ENCODE results near the gene KLB. TPM values are rescaled to one million over a fixed set of nuclear protein-coding genes. Genes with fewer than 3 reads are reported as not detected.

The KLB gene
- 0.15 TPM in 1 of 2 replicates, not detected in the other for total RNA-seq

DNA sequence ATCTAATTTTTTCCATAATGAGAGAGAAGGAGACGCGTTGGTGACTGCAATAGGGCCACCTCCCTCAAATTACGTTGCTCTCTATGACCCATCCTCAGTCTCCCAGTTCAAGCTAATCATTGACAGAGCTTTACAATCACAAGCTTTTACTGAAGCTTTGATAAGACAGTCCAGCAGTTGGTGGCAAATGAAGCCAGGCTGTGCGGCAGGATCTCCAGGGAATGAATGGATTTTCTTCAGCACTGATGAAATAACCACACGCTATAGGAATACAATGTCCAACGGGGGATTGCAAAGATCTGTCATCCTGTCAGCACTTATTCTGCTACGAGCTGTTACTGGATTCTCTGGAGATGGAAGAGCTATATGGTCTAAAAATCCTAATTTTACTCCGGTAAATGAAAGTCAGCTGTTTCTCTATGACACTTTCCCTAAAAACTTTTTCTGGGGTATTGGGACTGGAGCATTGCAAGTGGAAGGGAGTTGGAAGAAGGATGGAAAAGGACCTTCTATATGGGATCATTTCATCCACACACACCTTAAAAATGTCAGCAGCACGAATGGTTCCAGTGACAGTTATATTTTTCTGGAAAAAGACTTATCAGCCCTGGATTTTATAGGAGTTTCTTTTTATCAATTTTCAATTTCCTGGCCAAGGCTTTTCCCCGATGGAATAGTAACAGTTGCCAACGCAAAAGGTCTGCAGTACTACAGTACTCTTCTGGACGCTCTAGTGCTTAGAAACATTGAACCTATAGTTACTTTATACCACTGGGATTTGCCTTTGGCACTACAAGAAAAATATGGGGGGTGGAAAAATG is at the start of gene KLB:
Gene KLB (plus strand): TSS at position 168 of the 821 bp plus-strand sequence. CDS start 20 bp downstream, at position 188.

DNA sequence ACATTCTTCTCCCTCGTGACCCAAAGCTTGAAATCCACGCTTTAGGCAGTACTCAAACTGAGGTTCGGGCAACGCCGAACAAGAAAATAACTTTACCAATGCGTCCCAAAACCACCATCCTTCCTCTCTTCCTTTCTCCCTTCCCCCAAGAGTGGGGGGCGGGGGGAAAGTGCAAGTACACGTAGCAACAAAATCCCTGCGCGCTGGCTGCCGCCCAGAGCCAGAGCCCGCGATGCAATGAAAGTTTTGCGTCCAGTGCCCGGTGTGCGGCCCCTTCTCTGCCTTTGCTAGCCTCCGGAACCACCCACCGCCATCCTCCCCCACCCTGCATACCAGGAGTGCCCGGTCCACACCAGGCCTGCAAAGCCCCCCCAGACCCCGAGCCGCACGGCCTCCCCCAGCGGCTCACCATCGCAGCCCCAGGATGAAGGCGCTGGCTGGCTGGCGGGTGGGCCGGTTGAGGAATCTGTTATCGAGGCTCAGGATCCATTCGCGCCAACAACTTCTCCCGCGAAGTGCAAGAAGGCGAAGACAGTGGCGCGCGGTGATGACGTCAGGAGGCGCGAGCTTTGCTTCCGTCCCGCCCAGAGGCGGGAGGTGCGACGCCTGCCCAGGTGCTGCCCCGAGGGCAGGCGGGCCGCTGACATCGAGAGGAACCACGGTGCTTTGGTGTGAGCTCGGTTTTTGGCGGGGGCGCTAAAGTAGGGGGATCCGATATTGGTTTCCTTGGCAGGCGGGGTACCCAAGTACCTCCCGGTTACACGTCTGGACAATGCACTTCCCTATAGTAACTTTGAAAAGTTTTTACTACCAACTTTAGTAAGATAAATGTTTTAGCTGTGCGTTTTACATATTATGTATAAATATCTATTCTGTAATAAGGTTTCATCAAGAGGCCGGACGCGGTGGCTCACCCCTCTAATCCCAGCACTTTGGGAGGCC is 40.6 kb upstream of the KLB start, which contains the start of gene RFC1:
Gene RFC1 (minus strand): TSS at position 533 of the 942 bp plus-strand sequence. CDS start 121 bp downstream, at position 412.

DNA sequence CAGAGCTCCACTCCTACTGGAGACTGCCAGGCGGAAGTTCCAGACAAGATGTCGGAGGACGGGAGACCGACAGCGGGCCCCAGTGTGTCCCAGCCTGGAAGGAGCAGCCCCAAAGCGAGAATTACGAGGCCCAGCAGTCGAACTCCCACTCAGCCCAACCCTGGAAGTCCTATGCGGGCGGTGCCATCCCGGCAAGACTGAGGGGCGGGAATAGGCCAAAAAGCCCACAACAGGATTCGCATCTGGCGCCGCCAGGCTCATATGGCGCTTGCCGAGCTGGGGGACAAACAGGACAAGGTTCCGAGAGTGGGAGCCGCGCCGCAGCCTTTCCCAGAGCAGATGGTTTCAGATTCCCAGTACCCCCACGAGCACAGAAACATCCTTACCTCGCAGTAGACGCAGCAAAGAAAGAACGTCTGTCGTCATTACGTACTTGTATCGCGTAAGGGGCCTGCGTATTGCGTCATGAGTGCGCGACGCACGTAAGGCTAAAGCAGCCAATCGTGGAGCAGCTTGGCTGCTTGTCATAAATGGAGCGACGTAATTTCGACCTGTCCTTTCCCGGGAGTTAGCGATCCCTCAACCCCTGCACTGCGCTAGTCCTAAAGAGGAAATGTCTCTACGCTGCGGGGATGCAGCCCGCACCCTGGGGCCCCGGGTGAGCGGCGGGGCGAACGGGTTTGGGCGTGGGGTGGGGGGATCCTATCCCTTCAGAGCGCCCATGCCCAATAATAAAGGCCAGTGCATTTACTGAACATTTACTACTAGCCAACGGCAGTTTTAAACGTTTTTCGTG is 52.0 kb downstream of the KLB start, which contains the start of the genes LIAS and RPL9:
Gene LIAS (plus strand): TSS at position 552 of the 796 bp plus-strand sequence. CDS start 62 bp downstream, at position 614.
Gene RPL9 (minus strand): TSS at position 418 of the 796 bp plus-strand sequence. CDS start 483 bp downstream, outside the sequence.

Other genes starting within 250 kb of the KLB start
- gene WDR19, start 224.4 kb upstream of the KLB start, total RNA-seq, result 34.4 and 42.6 TPM in 2 replicates
- 35.7 and 65.9 TPM in 2 replicates for gene RFC1, start 40.6 kb upstream of the KLB start, total RNA-seq
- 1,206 and 2,851 TPM in 2 replicates for gene RPL9, start 52.0 kb downstream of the KLB start, total RNA-seq
- gene LIAS, start 52.1 kb downstream of the KLB start, total RNA-seq, result 6.1 and 9.9 TPM in 2 replicates
- 159 and 323 TPM in 2 replicates for gene UGDH, start 120.5 kb downstream of the KLB start, total RNA-seq
- gene SMIM14, start 231.9 kb downstream of the KLB start, total RNA-seq, result 34.9 and 47.4 TPM in 2 replicates